ENCODE data around the gene RPS6KL1. TPM values are rescaled to one million over a fixed set of nuclear protein-coding genes. Genes with fewer than 3 reads are reported as not detected.
A peak's percentile ranks its signal among the peaks of the same experiment; 100 is the strongest.

RPS6KL1 gene
- total and polyA plus RNA-seq, 12 donors = 10.3 to 27.1 (median 21.9) TPM

GRCh38 chr14:74867673-74868072 is 55.4 kb downstream of the RPS6KL1 start:
- ATAC-seq = peak in 5 of 8 donors; percentile 23 to 81 (median 42)
- Histone ChIP-seq H3K9me3 (no peaks in the 10 kb centered on the region), H3K4me3 (no peak overlapping the region), H3K27ac (no peak overlapping the region), H3K36me3 (no peaks in the 10 kb centered on the region), H3K4me1 (peaks cover 0 to 6% (median 0%) of the 10 kb centered on the region in 9 donors), H3K27me3 (no peaks in the 10 kb centered on the region)
- TF ChIP-seq CTCF (IDR thresholded peaks at IDR 0.05) = no peak
- WGBS, 2 donors = 50 to 54% methylated on average over 5 of the region's 5 CpGs
- DNase-seq = peak in 1 of 2 donors; percentile 20
- intact Hi-C loops (cut with DNase I) = loop anchor here in 1 of 10 donors (10.0 kb wide), 1 partner anchor 217 kb away; no protein-coding TSS in a partner anchor

- DNase-seq (no peak), ATAC-seq (no peak)
- 70 to 77% methylated on average over 3 of the region's 3 CpGs for WGBS, 2 donors
- Histone ChIP-seq H3K4me3 (no peak overlapping the region), H3K27ac (no peak overlapping the region), H3K9me3 (no peaks in the 10 kb centered on the region), H3K27me3 (no peaks in the 10 kb centered on the region), H3K4me1 (peaks cover 0 to 6% (median 0%) of the 10 kb centered on the region in 9 donors), H3K36me3 (no peaks in the 10 kb centered on the region)
- intact Hi-C loops (cut with DNase I) = loop anchor here in 1 of 10 donors (10.0 kb wide), 1 partner anchor 218 kb away; no protein-coding TSS in a partner anchor
- no peak for TF ChIP-seq CTCF (IDR thresholded peaks at IDR 0.05)
Observed at GRCh38 chr14:74866708-74867389, 56.2 kb downstream of the RPS6KL1 start.

- ATAC-seq (no peak), DNase-seq (no peak)
- Histone ChIP-seq H3K27ac (no peak overlapping the region), H3K9me3 (no peaks in the 10 kb centered on the region), H3K27me3 (no peaks in the 10 kb centered on the region), H3K4me1 (peaks cover 0 to 20% (median 10%) of the 10 kb centered on the region in 9 donors), H3K4me3 (no peak overlapping the region), H3K36me3 (no peaks in the 10 kb centered on the region)
- 92 to 96% methylated on average over 5 of the region's 5 CpGs for WGBS, 2 donors
- no peak for TF ChIP-seq CTCF (IDR thresholded peaks at IDR 0.05)
- intact Hi-C loops (cut with DNase I) = loop anchor here in 1 of 10 donors (10.0 kb wide), 1 partner anchor 220 kb away; no protein-coding TSS in a partner anchor
Observed at GRCh38 chr14:74865156-74865555, 57.9 kb downstream of the RPS6KL1 start.

- Histone ChIP-seq H3K4me3 (no peak overlapping the region), H3K27me3 (no peaks in the 10 kb centered on the region), H3K9me3 (no peaks in the 10 kb centered on the region), H3K36me3 (no peaks in the 10 kb centered on the region), H3K4me1 (peaks cover 0 to 21% (median 12%) of the 10 kb centered on the region in 9 donors), H3K27ac (no peak overlapping the region)
- TF ChIP-seq CTCF (IDR thresholded peaks at IDR 0.05) = no peak
- intact Hi-C loops (cut with DNase I) = loop anchor here in 4 of 10 donors (5.0 to 10.0 kb wide), 4 partner anchors 43 to 233 kb away; no protein-coding TSS in a partner anchor
- DNase-seq (no peak), ATAC-seq (no peak)
- 87 to 90% methylated on average over 9 of the region's 9 CpGs for WGBS, 2 donors
Observed at GRCh38 chr14:74864198-74864597, 58.9 kb downstream of the RPS6KL1 start.
